HG03442 (cell line): Measurements from ENCODE around the gene HSP90AA1.
"Not testable (repeated sequence)": the region's sequence is repeated elsewhere in the genome, so short reads cannot be mapped to it uniquely, and the experiment has no call there.

ENCODE experiments used
- ATAC-seq: cut with Tn5 transposase; IDR thresholded peaks from one replicate; pipeline ENCODE4 v1.9.1; 2021; ENCODE audit warnings: mild to moderate bottlenecking, moderate library complexity; ENCODE audit not compliant: unreplicated experiment

HSP90AA1 gene

DNA sequence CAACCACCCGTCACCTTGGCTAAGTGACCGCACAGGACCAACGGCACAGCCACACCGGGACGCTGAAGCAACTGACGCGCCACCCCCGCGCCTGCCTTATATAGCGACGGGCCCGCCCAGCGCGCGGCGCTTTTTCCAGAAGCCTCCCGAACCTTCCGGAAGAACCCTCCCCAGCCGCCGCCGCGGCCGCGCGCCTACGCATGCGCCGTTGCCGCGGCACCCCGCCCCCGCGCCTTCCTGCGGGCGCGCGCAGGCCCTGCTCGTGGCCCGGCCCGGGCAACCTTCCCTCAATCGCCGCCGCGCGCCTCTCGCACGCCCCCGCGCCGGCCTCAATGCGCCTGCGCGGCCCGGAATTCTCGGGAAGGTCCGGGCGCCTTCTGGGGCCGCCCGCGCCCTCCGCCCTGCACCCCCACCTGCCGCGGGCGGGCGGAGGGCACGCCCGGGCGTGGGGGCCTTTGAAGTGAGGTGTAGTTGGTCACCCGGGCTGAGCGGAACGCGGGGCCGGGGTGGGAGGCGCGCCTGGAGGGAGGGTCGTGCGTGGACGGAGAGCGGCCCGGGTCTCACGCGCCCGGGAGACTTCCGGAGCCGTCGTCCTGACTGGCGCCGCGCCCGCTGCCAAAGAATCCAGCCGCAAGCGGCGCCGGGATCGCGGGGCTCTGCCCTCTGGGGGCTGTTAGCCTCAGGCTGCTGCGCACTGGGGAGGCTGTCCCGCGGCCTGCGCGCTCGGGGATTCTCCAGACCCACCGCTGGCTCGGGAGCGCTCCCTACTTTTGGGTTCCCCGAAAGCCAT lies at the start of gene HSP90AA1:
TSS of gene HSP90AA1 (minus strand) at position 73 of the 790 bp plus-strand sequence. CDS start 666 bp downstream, outside the sequence.
- ATAC-seq = peak; percentile 83

DNA sequence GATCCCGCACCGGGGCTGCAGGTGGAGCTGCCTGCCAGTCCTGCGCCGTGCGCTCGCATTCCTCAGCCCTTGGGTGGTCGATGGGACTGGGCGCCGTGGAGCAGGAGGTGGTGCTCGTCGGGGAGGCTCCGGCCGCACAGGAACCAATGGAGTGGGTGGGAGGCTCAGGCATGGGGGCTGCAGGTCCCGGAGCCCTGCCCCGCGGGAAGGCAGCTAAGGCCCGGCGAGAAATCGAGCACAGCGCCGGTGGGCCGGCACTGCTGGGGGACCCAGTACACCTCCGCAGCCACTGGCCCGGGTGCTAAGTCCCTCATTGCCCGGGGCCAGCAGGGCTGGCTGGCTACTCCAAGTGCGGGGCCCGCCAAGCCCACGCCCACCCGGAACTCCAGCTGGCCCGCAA lies 48.6 kb upstream of the HSP90AA1 start:
- not testable (repeated sequence) for ATAC-seq

DNA sequence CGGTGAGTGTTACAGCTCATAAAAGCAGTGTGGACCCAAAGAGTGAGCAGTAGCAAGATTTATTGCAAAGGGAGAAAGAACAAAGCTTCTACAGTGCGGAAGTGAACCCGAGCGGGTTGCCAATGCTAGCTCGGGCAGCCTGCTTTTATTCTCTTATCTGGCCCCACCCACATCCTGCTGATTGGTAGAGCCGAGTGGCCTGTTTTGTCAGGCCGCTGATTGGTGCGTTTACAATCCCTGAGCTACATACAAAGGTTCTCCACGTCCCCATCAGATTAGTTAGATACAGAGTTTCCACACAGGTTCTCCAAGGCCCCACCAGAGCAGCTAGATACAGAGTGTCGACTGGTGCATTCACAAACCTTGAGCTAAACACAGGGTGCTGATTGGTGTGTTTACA lies 47.9 kb upstream of the HSP90AA1 start:
- ATAC-seq = not testable (repeated sequence)

DNA sequence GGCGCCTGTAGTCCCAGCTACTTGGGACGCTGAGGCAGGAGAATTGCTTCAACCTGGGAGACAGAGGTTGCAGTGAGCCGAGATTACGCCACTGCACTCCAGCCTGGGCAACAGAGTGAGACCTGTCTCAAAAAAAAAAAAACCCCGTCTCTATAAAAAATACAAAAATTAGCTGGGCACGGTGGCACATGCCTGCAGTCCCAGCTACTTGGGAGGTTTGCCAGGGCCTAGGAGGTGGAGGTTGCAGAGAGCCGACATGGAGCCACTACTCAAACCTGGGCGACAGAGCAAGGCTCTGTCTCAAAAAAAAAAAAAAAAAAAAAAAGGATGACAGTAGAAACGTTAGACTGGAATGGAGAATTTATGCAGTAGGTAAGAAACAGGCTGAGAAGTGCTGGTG lies 47.2 kb upstream of the HSP90AA1 start:
- not testable (repeated sequence) for ATAC-seq

DNA sequence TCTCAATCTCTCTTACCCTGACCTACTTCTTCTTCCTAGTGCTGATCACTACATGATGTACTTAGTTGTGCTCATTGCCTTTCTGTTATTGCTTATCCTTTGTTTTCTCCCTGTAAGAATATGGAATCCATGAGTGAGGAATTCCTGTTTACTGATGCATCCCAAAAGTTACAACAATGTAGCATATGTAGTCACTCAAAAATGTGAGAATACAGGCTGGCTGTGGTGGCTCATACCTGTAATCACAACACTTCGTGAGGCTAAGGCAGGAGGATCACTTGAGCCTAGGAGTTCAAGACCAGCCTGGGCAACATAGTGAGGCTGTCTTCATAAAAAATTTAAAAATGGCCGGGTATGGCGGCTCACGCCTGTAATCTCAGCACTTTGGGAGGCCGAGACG lies 44.9 kb upstream of the HSP90AA1 start:
- no peak for ATAC-seq

DNA sequence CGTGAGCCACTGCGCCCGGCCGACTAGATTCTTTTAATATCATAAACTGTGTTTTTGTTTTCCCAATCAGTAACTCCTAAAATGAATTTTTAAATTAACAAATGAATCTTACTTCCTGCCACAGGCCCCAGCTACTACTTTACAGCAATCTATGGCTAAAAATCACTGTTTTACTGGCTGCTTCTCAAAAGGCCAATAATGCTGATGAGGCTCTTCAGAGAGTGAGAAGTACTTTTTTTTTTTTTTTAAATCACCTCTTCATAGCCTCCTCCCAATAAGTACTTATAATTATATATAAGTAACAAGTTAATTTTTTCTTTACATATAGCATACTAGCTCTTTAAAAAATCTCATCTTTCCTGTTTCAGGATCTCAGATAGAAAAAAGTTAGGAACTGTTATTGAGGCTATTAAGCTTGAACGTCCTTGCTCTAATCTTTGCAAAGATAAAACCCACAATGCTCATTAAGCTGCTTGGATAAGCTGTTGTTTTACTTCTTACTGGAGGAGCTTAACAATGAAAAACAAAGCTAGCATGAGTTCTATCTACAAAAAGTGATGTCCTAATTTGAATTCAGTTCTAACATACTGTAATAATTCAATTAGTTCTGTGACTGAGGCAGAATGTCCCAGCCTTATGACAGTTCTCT lies 40.1 kb upstream of the HSP90AA1 start:
- no peak for ATAC-seq

DNA sequence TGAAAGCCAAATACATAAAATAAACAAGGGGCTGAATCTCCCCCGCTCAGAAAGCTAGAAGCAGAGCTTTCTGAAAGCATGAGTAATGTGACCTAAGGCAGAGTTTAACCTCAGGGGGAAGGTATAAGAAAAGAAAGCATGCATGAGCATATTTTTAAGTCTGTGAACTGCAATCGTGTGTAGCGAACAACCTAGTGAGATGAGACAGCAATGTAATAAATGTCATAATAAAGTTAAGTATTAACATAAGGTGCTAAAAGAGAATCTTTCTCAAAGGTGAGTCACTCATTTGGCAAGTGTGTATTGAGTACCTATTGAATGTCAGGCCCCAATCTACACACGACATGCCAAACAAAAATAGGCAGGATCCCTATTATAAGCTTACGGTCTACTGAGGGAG lies 38.7 kb upstream of the HSP90AA1 start:
- ATAC-seq = no peak

DNA sequence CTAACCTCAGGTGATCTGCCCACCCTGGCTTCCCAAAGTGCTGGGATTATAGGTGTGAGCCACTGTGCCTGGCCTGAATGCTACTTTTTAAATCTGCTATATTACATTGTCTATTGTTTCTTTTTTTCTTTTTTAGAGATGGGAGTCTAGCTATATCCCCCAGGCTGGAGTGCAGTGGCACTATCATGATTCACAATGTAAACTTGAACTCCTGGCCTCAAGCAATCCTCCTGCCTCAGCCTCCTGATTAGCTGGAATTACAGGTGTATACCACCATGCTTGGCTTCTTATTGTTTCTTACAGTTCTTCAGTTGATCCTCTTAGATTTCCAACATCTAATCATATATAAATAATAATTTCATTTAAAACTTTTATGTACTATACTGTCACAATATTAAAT lies 37.6 kb upstream of the HSP90AA1 start:
- no peak for ATAC-seq

DNA sequence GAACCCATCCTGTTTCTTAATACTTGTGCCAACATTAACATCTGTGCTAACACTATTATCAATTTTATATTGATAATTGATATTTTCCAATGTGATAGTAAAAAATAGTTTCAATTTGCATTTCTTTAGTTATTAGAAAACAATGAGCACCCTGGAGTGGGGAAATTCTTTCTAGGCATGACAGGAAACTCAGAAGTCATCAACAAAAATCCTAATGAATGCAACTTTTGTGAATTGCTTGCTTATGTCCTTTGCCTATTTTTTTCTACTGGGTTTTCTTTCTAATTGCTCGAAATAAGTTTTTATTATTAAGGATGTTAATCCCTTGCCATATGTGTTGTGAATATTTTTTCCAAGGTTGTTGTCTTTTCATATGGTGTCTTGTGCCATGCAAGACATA lies 34.7 kb upstream of the HSP90AA1 start:
- ATAC-seq = no peak

DNA sequence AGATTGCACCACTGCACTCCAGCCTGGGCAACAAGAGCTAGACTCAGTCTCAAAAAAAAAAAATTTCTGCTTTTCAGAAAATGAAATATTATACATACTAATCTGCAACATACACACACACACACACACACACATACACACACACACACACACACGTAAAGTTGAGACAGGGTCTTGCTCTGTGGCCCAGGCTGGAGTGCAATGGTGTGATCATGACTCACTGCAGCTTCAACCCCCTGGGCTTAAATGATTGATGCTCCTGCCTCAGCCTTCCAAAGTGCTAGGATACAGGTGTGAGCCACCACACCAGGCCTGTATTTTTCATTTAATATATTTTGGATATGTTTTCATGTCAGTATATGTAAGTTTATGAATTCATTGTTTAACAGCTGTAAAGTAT lies 34.0 kb upstream of the HSP90AA1 start:
- ATAC-seq = no peak

DNA sequence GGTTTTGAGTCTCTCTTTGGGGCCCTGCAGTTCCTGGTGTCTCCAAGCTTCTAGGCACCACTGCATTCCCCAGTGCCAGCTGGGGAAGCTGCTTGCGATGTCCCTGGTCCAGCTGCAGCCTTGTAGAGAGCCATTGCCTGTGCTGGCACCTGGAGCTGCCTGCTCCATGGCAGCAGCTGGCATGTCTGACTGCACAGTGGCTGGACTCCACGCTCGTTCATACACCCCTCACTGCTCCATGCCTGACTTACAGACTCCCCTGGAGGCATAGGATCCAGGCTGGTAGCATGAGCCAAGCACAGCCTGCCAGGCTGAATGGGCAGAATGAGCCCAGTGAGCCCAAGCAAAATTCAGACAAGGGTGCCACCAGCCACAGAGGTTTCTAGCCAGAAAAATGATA lies 31.0 kb upstream of the HSP90AA1 start:
- ATAC-seq = no peak

DNA sequence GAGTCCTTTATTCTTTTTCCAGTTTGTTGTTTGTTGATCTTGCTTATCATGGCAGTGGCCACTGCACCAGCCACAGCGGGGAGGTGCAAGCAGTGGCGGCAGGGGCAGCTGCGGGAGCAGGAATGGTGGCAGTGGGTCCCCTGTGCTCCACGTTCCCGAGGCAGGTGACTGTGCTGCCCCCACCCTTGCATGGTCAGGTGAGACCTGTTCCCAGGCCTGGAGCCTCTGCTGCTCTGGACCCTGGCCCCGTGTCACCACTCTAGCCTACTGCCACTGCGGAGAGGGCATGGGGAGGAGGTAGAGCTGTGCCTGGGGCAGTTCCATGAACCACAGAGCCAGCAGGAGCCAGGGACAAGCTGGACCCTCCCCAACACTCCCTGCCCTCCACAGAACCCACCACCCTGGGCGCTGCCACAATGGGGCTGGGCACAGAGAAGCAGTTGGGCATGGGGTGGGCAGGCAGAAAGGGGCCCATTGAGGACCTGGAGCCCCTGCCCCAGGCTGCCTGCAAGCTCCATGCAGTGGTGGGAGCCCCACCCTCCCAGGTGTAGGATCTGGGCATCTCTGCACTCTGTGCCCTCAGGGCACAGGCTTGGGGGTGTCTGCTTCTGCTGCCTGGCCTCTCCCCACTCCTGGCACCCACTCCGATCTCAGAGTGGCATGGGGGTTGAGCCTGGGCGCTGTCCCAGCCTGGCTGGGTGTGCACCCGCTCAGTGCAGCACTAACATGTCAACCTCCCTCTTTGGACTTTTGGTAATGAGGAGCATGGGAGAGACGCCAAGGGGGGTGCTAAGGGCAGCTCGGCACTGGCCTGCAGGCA lies 29.7 kb upstream of the HSP90AA1 start:
- ATAC-seq = no peak

DNA sequence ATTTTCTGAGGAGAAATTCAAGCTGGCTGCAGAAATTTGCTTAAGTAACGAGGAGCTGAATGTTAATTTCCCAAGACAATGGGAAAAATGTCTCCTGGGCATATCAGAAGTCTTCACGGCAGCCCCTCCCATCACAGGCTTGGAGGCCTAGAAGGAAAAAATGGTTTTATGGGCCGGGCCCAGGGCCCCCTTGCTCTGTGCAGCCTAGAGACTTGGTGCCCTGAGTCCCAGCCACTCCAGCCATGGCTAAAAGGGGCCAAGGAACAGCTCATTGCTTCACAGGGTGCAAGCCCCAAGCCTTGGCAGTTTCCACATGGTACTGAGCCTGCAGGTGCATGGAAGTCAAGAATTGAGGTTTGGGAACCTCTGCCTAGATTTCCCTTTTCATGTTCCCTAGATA lies 24.3 kb upstream of the HSP90AA1 start:
- ATAC-seq = no peak

DNA sequence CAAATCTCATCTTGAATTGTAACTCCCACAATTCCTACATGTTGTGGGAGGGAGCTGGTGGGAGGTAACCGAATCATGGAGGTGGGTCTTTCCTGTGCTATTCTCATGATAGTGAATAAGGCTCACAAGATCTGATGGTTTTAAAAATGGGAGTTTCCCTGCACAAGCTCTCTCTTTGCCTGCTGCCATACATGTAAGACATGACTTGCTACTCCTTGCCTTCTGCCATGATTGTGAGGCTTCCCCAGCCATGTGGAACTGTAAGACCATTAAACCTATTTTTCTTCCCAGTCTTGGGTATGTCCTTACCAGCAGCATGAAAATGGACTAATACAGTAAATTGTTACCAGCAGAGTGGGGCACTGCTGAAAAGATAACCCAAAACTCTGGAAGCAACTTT lies 22.5 kb upstream of the HSP90AA1 start:
- not testable (repeated sequence) for ATAC-seq

DNA sequence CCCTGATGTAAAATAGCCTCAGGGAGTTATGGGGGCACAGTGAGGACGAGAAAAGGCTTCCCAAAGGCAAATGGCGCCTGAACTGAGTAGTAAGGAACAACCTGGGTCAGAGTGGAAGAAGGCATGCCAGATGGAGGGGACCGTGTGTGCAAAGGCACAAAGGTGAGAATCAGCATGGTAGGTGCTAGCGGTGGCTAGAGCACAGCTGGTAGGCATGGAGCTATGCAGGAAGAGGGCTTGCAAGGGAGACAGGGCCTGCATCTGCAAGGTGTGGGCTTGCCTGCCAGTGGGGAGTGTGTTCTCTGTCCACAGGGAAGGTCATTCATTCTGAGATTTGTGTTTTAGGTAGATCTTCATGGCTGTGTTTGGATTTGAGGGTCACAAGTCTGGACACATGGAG lies 18.5 kb upstream of the HSP90AA1 start:
- no peak for ATAC-seq

DNA sequence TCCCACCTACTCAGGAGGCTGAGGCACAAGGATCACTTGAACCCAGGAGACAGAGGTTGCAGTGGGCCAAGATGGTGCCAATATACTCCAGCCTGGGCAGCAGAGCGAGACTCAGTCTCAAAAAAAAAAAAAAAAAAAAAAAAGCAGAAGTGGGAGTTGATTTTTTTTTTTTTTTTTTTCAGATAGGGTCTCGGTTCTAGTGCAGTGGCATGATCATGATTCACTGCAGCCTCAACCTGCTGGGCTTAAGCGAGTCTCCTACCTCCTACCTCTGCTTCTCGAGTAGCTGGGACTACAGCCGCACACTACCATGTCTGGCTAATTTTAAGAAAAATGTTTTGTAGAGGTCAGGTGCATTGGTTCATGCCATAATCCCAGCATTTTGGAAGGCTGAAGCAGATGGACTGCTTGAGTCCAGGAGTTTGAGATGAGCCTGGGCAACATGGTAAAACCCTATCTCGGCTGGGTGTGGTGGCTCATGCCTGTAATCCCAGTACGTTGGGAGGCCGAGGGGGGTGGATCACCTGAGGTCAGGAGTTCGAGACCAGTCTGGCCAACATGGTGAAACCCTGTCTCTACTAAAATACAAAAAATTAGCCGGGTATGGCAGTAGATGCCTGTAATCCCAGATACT lies 16.3 kb upstream of the HSP90AA1 start:
- no peak for ATAC-seq

DNA sequence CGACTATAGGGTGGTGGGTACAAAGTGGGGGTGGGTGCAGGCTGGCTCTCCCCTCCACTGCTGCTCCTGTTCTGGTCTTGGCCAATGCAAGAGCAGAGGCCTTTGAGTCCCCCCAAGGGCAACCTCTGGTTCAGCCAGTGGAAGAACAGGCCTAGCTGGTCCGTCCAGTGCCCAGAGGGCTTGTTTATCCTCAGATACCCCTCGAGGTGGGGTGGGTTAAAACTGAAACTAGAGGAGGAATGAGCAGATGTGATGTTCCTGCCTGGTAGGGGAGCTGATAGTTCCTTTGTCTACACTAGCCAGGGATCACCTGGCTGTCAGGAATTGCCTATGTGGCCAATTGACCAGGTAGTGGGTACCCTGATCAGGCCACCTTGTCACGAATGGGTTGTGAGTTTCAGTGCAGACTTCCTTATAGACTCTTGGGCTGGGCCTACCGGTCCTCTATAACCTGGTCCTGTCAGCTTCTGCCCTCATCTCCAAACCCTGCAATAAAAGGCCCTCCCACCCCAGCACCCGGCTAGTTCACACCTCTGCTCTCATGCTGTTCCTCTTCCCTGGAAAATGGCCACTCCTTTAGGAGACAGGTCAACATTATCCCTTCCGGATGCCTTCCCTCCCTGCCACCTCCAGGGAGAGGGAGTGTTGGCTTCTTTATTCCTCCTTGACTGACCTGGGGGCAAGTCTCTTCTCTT lies 10.7 kb upstream of the HSP90AA1 start:
- ATAC-seq = no peak

DNA sequence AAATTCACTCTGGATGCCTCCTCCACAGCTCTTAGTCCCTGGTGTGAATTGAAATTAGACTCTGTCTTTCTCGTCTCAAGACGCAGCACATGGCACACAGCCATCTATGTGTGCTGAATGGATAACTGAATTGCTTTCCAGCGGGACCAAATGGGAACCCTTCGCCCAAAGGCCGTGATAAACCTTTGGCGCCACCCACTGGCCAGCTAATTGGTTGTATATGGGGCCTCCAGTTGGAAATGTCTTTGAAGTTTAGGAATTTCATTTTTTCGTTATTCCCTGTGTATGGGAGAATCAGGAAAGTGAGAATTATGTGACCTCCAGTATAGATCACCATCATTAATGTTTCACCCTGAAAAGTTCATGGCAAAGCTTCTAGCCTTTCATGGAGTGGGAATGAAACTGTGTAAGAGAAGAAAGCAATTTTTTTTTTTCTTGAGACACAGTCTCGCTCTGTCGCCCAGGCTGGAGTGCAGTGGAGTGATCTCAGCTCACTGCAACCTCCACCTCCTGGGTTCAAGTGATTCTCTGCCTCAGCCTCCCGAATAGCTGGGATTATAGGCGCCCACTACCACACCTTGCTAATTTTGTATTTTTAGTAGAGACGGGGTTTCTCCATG lies 9.8 kb upstream of the HSP90AA1 start:
- no peak for ATAC-seq

DNA sequence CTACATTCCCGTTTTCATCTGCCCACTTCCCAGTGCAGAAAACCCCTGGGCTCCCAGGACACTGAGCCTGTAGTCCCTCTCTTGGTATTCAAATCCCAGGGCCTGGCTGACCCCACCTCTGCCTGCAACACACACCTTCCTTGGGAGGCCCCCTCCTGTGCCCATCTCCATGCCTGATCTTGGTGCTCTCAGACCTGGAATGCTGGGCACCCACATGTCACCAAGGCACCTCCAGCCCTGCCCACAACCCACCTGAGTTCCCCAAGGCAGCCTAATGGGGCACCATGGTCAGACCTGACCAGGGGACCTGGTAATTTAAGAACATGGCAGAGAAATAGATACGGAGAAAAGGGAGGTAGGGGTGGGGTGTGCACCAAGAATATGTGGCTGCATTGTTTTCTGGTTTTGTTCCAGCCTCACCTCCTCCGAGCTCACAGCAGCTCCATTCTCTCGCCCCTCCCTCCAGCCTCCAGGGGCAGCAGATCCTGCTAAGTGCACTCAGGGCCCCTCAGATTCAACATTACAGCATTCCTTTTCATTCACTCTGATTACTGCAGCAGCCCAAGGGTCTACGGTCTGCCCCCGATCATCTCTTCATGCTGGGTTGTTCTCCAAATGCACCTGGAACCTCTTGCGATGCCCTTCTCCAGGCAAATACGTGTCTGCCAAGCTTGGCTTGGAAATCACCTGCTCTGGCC lies 9.2 kb upstream of the HSP90AA1 start:
- ATAC-seq = no peak
